ENCODE results near the gene ARMC10. TPM values are rescaled to one million over a fixed set of nuclear protein-coding genes. Genes with fewer than 3 reads are reported as not detected.
"Not testable (repeated sequence)": the region's sequence is repeated elsewhere in the genome, so short reads cannot be mapped to it uniquely, and the experiment has no call there.

ARMC10 gene
- total RNA-seq, 1 experiment from 2014 or later, result 52.6 TPM

- DNase-seq (ENCODE audit: low read depth), result no peak
These were observed 48.6 kb downstream of the ARMC10 start for GRCh38 chr7:103123529-103123928.

DNA sequence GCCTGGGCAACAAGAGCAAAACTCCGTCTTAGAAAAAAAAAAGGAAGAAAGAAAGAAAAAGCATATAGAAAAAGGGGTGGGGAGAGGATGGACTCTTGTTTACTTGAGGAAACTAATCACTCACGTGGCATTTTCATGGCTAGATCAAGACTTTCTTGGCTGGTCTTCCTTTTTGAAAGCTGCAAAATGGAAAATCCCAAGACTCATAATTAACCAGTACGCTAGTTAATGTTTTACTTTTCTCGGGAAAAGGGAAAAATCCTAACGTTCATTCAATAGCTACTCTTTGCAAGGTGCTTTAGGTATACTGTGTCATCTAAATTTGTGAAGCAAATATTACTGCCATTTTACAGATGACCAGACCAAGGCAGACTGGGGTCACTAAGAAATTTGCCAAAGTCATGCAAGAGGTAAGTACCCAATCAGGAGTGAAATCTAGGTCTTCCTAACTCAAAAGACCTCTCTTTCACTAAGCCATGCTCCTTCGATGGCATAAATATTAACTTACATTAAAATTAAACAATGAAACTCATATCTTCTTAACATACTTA lies 49.6 kb downstream of the ARMC10 start:
- no peak for DNase-seq (ENCODE audit: low read depth)

DNA sequence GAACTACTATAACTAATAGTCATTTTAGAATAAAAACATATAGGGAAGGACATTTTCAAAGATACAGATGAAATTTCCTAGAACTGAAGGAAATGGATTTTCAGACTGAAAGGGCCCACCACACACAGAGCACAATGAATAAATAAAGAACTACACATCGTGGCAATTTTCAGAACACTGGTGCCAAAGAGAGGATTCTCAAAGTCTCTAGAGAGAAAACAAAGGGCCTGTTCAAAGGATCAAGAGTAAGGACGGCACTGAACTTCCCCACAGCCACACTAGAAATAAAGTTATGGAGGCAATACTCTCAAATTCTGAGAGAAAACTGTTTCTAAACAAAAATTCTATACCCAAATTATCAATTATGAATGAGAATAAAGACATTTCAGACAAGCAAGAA lies 52.1 kb downstream of the ARMC10 start:
- no peak for DNase-seq (ENCODE audit: low read depth)

GRCh38 chr7:103129702-103130549 lies 55.0 kb downstream of the ARMC10 start:
- DNase-seq (ENCODE audit: low read depth), result no peak

DNA sequence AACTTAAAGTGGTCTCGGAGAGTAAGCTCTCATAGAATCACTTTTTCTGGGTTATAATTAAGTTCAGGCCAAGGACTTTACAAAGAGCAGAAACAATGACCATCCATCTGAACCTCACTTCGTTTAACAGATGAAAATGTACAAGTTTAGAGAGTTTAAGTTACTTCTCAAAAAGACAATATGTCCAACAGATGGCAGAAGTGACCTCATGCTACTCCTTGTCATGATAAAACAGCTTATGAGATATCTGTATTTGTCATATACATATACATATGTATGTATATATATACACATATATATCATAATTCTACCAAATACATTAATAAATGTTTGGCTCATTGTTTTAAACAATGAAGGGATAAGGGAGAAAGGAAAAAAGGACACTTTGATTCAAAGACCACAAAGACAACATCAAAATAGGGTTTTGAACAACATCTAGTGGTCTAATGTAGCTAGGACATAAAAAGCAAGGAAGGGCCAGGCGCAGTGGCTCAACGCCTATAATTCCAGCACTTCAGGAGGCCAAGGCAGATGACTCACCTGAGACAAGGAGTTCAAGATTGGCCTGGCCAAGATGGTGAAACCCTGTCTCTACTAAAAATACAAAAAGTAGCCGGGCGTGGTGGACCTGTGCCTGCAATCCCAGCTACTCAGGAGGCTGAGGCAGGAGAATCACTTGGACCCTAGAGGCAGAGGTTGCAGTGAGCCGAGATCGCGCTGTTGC lies 56.1 kb downstream of the ARMC10 start:
- DNase-seq (ENCODE audit: low read depth), result no peak

GRCh38 chr7:103132995-103133688 lies 58.2 kb downstream of the ARMC10 start:
- DNase-seq (ENCODE audit: low read depth), result no peak

DNA sequence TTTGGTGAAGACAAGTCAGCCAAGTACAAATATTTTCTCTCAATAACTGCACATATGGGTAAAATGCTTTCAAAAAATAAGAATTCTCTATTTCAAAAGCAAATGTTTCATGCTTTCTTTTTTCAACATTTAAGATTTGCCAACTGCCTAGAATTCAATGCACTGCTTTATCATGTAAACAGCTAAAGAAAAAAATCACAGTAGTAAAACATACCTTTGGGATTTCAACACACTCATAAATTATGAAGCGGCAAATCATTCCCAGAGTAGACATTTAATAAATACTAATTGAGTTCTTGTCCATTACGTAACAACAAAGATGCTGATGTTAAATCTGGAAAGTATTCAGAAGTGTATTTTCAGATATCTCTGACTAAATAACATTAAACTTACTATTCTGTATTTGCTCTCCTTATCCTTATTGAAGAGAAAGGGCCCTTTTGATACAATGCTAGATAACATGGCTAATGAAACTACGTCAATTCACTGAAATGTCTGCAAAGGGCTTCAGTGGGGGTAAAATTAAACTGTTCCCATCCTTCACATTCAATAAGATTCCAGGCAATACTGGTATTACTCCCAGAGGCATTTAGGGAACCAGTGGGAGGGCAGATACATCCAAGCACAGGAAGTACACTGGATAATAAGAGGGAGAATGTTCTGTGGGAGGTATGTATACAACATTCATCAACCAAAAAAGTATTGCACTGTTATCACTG lies 60.1 kb downstream of the ARMC10 start:
- DNase-seq (ENCODE audit: low read depth), result no peak

DNA sequence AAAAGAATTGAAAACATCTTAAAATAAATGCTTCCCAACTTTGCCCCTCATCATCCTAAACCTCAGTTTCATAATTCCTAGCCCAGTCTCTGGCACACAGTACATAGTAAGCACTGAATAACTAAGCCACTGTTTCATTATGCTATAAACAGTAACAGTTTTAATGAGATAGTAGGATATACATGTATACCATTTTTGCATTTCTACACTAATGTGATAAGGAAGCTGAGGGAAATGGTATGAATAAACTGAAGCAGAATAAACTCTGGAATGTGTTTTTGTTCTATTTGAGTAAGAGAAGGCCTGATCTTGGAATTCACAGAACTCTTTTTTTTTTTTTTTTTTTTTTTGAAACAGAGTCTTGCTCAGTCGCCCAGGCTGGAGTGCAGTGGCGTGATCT lies 65.1 kb downstream of the ARMC10 start:
- no peak for DNase-seq (ENCODE audit: low read depth)

GRCh38 chr7:103140685-103141084 lies 65.7 kb downstream of the ARMC10 start:
- DNase-seq (ENCODE audit: low read depth), result no peak

GRCh38 chr7:103141753-103142404 lies 66.9 kb downstream of the ARMC10 start:
- peak; percentile 64 for DNase-seq (ENCODE audit: low read depth)

GRCh38 chr7:103142494-103142893 lies 67.6 kb downstream of the ARMC10 start:
- no peak for DNase-seq (ENCODE audit: low read depth)

GRCh38 chr7:103143868-103144267 lies 68.9 kb downstream of the ARMC10 start:
- no peak for DNase-seq (ENCODE audit: low read depth)

DNA sequence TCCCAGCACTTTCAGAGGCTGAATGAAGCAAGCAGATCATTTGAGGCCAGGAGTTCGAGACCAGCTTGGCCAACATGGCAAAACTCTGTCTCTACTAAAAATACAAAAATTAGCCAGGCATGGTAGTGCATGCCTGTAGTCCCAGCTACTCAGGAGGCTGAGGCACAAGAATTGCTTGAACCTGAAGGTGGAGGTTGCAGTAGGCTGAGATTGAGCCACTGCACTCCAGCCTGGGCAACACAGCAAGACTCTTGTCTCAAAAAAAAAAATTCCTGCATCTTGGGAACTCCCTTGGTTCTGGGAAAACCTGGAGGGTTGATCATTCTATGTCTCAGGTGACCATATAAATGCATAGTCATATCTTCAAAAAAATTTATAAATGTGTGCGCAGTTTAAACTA lies 69.8 kb downstream of the ARMC10 start:
- not testable (repeated sequence) for DNase-seq (ENCODE audit: low read depth)

DNA sequence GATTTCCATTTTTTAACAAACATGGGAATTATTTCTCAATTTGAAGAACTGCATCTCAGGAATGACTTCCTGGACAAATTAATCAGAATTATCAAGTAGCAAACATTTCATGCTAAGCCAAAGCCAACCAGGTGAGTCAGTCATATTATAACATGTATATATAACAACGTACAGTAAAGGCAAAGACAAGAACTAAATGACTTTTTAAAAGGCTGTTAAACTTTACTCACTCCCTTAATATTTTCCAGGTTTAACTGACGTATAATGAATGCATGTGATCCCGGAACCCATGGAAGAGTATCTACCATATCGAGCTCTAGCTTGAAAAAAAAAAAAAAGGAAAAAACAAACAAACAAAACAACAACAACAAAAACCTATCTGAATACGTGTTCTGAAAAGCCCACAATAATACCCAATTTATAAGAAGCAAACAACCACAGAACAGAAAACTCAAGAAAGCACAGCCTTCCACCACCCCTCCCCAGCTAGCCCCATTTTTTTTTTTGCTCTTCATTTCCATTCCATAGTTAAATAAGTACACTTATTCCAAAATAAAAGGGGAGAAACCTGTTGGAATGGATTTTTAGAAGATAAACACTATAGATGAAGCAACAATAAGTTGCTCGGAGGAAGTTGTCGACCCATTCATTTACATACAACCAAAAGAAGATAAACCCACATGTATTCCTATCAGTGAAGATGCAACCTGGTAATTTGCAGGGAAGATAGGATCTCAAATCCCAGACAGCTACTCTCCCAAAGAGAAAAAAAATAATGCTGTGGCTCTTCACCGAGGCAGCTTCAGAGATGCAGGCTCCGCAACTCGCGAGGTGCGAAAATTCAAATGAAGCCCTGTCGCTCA lies 73.4 kb downstream of the ARMC10 start:
- DNase-seq (ENCODE audit: low read depth), result no peak

Other genes with a start within 250 kb of the ARMC10 start
- gene LRRC17, start 162.1 kb upstream of the ARMC10 start, total RNA-seq (2014; rRNA removed), result 1,139 and 1,308 TPM in 2 replicates
- 0.63 and 2.4 TPM in 2 replicates for gene FBXL13, start 344 bp upstream of the ARMC10 start, total RNA-seq (2014; rRNA removed)
- gene NAPEPLD, start 74.0 kb downstream of the ARMC10 start, total RNA-seq (2014; rRNA removed), result 4.5 and 7.0 TPM in 2 replicates
- gene PMPCB, start 222.3 kb downstream of the ARMC10 start, total RNA-seq (2014; rRNA removed), result 69.6 and 88.5 TPM in 2 replicates

Measured in LHCN-M2 (cell line).